ENCODE measurements around the gene CD46. TPM values are rescaled to one million over a fixed set of nuclear protein-coding genes. Genes with fewer than 3 reads are reported as not detected.

CD46 gene
- total RNA-seq, 1 donor from 2014 or later = 116 TPM

GRCh38 chr1:207837673-207838072 lies 85.8 kb downstream of the CD46 start:
- H3K4me1 Mint-ChIP-seq (ENCODE audit: unreplicated experiment) = peaks cover 53% of the 10 kb centered on the region
- no peak for TF ChIP-seq CTCF (IDR thresholded peaks at IDR 0.05; ENCODE audit: unreplicated experiment)
- no peaks in the 10 kb centered on the region for H3K9me3 Mint-ChIP-seq (ENCODE audit: unreplicated experiment)
- peaks cover 47% of the 10 kb centered on the region for H3K36me3 Mint-ChIP-seq (ENCODE audit: low read depth, unreplicated experiment)
- H3K4me3 Mint-ChIP-seq (ENCODE audit: unreplicated experiment) = peak overlapping the region; percentile 67
- peaks cover 5% of the 10 kb centered on the region for H3K27me3 Mint-ChIP-seq (ENCODE audit: unreplicated experiment)
- no peak for DNase-seq (ENCODE audit: low spot score)
- H3K27ac Mint-ChIP-seq (ENCODE audit: unreplicated experiment) = peak overlapping the region; percentile 87

GRCh38 chr1:207838156-207839082 lies 86.6 kb downstream of the CD46 start:
- Mint-ChIP-seq H3K36me3 (ENCODE audit: low read depth, unreplicated experiment) (peaks cover 49% of the 10 kb centered on the region), H3K4me1 (ENCODE audit: unreplicated experiment) (peaks cover 46% of the 10 kb centered on the region), H3K27ac (ENCODE audit: unreplicated experiment) (peak overlapping the region; percentile 87)

GRCh38 chr1:207839083-207839413 lies 87.2 kb downstream of the CD46 start:
- no peaks in the 10 kb centered on the region for H3K9me3 Mint-ChIP-seq (ENCODE audit: unreplicated experiment)
- H3K27me3 Mint-ChIP-seq (ENCODE audit: unreplicated experiment) = peaks cover 4% of the 10 kb centered on the region
- H3K27ac Mint-ChIP-seq (ENCODE audit: unreplicated experiment) = no peak overlapping the region
- no peak for TF ChIP-seq CTCF (IDR thresholded peaks at IDR 0.05; ENCODE audit: unreplicated experiment)
- H3K4me1 Mint-ChIP-seq (ENCODE audit: unreplicated experiment) = peaks cover 47% of the 10 kb centered on the region
- H3K4me3 Mint-ChIP-seq (ENCODE audit: unreplicated experiment) = peak overlapping the region; percentile 39
- DNase-seq (ENCODE audit: low spot score) = no peak
- H3K36me3 Mint-ChIP-seq (ENCODE audit: low read depth, unreplicated experiment) = peaks cover 55% of the 10 kb centered on the region

More at GRCh38 chr1:207838156-207839082, 86.6 kb downstream of the CD46 start:
- H3K4me3 Mint-ChIP-seq (ENCODE audit: unreplicated experiment) = peak overlapping the region; percentile 67
- H3K9me3 Mint-ChIP-seq (ENCODE audit: unreplicated experiment) = no peaks in the 10 kb centered on the region
- no peak for TF ChIP-seq CTCF (IDR thresholded peaks at IDR 0.05; ENCODE audit: unreplicated experiment)
- H3K27me3 Mint-ChIP-seq (ENCODE audit: unreplicated experiment) = peaks cover 2% of the 10 kb centered on the region
- no peak for DNase-seq (ENCODE audit: low spot score)

- Mint-ChIP-seq H3K4me3 (ENCODE audit: unreplicated experiment) (no peak overlapping the region), H3K4me1 (ENCODE audit: unreplicated experiment) (peaks cover 36% of the 10 kb centered on the region), H3K27me3 (ENCODE audit: unreplicated experiment) (peaks cover 4% of the 10 kb centered on the region), H3K27ac (ENCODE audit: unreplicated experiment) (no peak overlapping the region), H3K36me3 (ENCODE audit: low read depth, unreplicated experiment) (peaks cover 54% of the 10 kb centered on the region), H3K9me3 (ENCODE audit: unreplicated experiment) (no peaks in the 10 kb centered on the region)
- no peak for TF ChIP-seq CTCF (IDR thresholded peaks at IDR 0.05; ENCODE audit: unreplicated experiment)
- DNase-seq (ENCODE audit: low spot score) = no peak
Observed at GRCh38 chr1:207840380-207840779, 88.5 kb downstream of the CD46 start.

- Mint-ChIP-seq H3K27ac (ENCODE audit: unreplicated experiment) (no peak overlapping the region), H3K27me3 (ENCODE audit: unreplicated experiment) (peaks cover 3% of the 10 kb centered on the region), H3K4me3 (ENCODE audit: unreplicated experiment) (no peak overlapping the region), H3K36me3 (ENCODE audit: low read depth, unreplicated experiment) (peaks cover 45% of the 10 kb centered on the region), H3K9me3 (ENCODE audit: unreplicated experiment) (no peaks in the 10 kb centered on the region), H3K4me1 (ENCODE audit: unreplicated experiment) (peaks cover 34% of the 10 kb centered on the region)
- DNase-seq (ENCODE audit: low spot score) = no peak
- no peak for TF ChIP-seq CTCF (IDR thresholded peaks at IDR 0.05; ENCODE audit: unreplicated experiment)
Observed at GRCh38 chr1:207841293-207841692, 89.4 kb downstream of the CD46 start.

All from endothelial cell (in vitro differentiated cells).